Stimulated activated CD8-positive, alpha-beta memory T cell treated with anti-CD3 and anti-CD28 coated beads, Interleukin-7, amount 100 ng/mL, for 1 hour (primary cell): ENCODE measurements around the gene AHNAK.
"Not testable (repeated sequence)": the region's sequence is repeated elsewhere in the genome, so short reads cannot be mapped to it uniquely, and the experiment has no call there.

ENCODE experiments used
- DNase-seq, 2 donors: peaks; one replicate each; pipeline ENCODE4 v3.0.0-alpha.2; 2020; ENCODE audit warnings: low read depth in 2 of 2

AHNAK gene

GRCh38 chr11:62553080-62553838 is 6.7 kb upstream of the AHNAK start:
- DNase-seq, result no peak

- DNase-seq, result no peak
Measured at GRCh38 chr11:62552485-62553079, 6.0 kb upstream of the AHNAK start.

GRCh38 chr11:62550478-62550877 is 3.9 kb upstream of the AHNAK start:
- not testable (repeated sequence) for DNase-seq

GRCh38 chr11:62548545-62549335 is 2.1 kb upstream of the AHNAK start:
- DNase-seq, result no peak

GRCh38 chr11:62547691-62548281 is 1.2 kb upstream of the AHNAK start:
- DNase-seq, result no peak

DNA sequence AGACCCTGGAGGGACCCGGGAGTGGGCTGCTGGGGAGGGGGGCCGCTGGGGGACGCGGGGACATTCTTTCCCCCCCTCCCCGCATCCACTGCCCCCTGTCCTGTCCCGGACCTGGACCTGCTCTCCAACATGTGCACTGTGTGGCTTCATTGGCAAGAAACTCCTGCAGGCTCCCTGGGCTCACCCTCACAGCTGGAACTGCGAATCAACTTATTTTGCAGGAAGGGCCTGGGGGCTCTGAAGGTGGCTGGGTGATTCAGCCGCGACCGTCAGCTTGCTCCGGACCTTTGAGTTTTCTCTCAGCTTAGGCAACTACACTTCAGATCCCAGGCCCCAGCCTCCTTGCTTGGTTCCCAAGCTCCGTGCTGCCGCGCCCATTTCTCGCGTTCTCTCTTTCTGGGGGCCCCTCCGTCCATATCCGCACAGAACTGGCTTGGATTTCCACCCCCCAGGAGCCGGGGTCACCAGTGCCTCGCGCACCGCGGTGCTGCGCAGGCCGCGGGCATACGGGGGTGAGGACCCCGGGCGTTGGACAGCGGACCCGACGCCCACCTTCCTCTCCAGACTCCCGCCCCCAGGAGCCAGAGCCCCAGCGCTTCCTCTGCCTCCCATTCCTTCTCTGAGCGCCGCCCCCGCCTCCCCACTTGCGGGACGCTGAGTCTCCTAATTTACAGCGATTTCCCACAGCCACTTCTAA is 471 bp upstream of the AHNAK start:
- DNase-seq, result no peak

- no peak for DNase-seq
Measured at GRCh38 chr11:62545437-62546243, 966 bp downstream of the AHNAK start.

- DNase-seq, result no peak
Measured at GRCh38 chr11:62544581-62545436, 1.8 kb downstream of the AHNAK start.

- no peak for DNase-seq
Measured at GRCh38 chr11:62543680-62544444, 2.7 kb downstream of the AHNAK start.

- DNase-seq, result no peak
Measured at GRCh38 chr11:62542750-62543567, 3.6 kb downstream of the AHNAK start.

- DNase-seq, result no peak
Measured at GRCh38 chr11:62542111-62542745, 4.4 kb downstream of the AHNAK start.

GRCh38 chr11:62540804-62541701 is 5.6 kb downstream of the AHNAK start:
- no peak for DNase-seq

DNA sequence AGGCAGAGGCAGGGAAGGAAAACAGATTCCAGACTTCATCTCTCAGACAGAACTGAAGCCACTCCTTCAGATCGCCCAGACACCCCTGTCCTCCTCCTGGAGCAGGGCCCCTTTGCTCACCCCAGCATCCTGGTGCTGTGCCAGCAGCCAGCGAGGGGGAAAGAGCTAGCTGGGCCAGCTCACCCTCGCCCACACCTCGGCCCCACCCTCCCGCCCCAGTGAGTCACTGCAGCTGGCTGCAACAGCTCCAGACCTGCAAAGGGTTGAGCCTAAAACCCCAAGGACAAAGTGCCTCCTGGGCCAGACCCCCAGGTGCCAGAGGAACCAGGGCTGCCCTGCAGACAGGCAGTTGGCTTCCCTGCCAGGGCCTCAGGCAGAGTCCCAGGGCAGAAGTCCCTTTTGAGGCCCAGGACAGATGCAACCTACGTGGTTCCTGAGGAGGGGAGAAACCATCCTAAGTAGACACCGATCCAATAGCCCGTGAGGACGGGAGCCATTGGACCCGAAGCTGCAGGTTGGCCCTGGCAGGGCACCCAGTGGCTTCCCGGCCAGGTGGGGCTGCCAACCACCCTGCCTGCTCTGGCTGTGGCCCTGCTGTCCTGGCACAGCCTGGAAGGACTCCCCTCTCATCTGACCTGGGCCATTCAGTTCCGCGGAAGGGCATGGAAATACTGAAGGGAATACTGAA is 7.2 kb downstream of the AHNAK start:
- DNase-seq, result no peak

GRCh38 chr11:62538470-62539237 is 8.0 kb downstream of the AHNAK start:
- DNase-seq, result no peak

GRCh38 chr11:62536301-62536957 is 10.2 kb downstream of the AHNAK start:
- no peak for DNase-seq
